Cardiac fibroblast (primary cell): ENCODE measurements around the gene MYLK4.

ENCODE experiments used
- DNase-seq, 2 donors: peaks; one replicate each; pipeline versions ENCODE4 v3.0.0 to v3.0.0-alpha.2; 2010; ENCODE audit warnings: low read depth in 2 of 2
- H3K4me3 ChIP-seq, 2 donors: replicated peaks in 1 of 2; 1 replicate in 1 of 2; 2 replicates in 1 of 2; pipeline ENCODE4 v1.5.1; 2011; ENCODE audit warnings: low read depth in 2 of 2, low read length in 2 of 2, mild to moderate bottlenecking in 2 of 2, moderate library complexity in 1 of 2
- TF ChIP-seq, protein P1 (sequence below): IDR thresholded peaks from one replicate; pipeline ENCODE4 v1.5.1; 2011; ENCODE audit warnings: low read depth, mild to moderate bottlenecking, low read length, inconsistent platforms

The MYLK4 gene

DNA sequence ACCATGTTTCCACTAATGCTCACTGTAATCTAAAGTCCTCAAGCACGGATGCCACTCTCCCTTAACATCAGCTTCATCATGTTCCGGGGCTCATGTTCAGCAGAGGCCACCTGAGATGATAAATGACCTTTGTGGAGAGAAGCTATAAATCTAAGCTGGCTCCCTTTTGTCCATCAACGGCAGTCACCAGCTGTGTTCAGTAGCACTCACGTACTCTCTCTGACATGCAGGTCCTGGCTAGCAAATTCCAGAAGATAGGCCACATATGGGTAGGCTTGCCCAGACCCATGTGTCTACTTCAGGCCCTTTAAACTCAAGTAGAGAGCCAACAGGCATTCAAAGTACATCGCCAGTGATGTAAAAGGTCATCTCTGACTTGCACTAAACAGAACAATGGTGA lies 38.6 kb downstream of the MYLK4 start:
- H3K4me3 ChIP-seq, result no peak overlapping the region
- TF ChIP-seq, protein P1, sequence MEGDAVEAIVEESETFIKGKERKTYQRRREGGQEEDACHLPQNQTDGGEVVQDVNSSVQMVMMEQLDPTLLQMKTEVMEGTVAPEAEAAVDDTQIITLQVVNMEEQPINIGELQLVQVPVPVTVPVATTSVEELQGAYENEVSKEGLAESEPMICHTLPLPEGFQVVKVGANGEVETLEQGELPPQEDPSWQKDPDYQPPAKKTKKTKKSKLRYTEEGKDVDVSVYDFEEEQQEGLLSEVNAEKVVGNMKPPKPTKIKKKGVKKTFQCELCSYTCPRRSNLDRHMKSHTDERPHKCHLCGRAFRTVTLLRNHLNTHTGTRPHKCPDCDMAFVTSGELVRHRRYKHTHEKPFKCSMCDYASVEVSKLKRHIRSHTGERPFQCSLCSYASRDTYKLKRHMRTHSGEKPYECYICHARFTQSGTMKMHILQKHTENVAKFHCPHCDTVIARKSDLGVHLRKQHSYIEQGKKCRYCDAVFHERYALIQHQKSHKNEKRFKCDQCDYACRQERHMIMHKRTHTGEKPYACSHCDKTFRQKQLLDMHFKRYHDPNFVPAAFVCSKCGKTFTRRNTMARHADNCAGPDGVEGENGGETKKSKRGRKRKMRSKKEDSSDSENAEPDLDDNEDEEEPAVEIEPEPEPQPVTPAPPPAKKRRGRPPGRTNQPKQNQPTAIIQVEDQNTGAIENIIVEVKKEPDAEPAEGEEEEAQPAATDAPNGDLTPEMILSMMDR, result no peak
- no peak for DNase-seq

DNA sequence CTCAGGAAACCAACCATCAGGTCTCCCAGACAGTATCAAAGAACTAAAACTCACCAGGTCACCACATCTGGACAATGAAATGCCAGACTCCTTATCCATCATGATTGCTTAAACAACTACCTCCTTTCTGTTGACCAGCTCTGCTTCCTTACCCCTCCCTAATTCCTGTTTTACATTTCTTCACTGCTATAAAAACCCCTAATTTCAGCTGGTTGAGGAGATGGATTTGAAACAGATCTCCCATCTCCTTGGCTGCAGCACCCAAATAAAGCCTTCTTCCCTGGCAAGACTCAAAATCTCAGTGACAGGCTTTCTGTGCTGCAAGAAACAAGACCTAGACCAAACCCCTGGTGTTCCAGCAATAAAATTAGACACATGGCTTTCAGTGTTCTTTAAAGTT lies 40.3 kb downstream of the MYLK4 start:
- H3K4me3 ChIP-seq, result no peak overlapping the region
- TF ChIP-seq, protein P1, result no peak
- DNase-seq, result peak in 1 of 2 donors; percentile 50

DNA sequence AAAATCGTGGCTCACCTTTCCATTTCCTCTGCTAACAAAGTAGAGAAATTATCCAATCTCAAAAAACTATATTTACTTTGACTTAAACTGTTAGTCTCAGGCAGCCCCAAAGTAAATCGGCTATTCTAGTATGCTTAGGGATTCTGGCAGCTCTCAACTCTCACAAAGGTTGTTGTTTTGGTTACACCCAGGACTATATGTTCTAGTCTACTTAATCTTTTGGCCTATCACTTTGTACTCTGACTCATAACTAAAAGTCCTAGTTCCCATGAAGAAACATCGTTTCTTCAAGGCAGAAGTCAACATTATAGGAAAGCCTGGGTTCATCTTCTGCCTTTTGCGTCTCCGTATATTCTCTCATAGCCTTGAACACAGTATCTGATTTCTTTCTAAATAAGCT lies 42.3 kb downstream of the MYLK4 start:
- H3K4me3 ChIP-seq, result no peak overlapping the region
- TF ChIP-seq, protein P1, result no peak
- DNase-seq, result peak; percentile 76 to 79

DNA sequence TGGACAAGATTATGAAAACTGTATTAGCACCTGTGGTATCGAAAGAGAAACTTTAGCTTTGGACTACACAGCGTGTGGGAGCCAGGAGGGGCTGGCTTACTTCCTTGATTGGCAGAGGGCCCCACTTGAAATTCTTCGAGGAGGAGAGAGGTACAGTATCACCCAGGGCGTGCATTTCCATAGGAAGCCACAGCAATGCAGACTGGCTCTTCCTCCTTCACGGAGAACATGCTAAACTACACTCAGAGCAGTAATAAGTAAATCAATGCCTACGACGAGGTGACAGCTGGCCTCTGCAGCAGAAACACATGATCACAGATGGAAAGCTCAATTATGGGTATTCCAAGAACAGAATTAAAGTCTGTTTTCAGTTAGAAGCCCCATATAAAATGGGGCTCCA lies 44.2 kb downstream of the MYLK4 start:
- DNase-seq, result no peak
- no peak overlapping the region for H3K4me3 ChIP-seq
- TF ChIP-seq, protein P1, result no peak

DNA sequence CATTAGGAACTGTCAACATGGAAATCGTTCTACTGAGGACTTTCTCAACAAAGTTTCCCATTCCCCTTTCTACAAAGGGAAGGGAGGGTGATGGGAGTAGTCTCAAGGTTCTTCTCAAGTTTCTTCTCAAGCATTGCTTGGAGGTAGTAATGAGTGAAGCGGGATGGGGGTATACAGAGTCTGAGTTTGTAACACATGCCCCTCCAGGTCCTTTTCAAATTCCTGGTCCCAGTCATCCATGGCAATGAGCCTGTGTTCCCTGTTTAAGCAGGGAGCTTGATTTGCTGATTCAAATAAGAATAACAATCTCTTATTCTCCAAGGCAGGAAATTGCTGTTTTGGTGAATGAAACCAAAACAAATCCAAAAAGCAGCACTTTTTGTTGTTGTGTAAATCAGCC lies 45.5 kb downstream of the MYLK4 start:
- TF ChIP-seq, protein P1, result no peak
- no peak for DNase-seq
- no peak overlapping the region for H3K4me3 ChIP-seq

DNA sequence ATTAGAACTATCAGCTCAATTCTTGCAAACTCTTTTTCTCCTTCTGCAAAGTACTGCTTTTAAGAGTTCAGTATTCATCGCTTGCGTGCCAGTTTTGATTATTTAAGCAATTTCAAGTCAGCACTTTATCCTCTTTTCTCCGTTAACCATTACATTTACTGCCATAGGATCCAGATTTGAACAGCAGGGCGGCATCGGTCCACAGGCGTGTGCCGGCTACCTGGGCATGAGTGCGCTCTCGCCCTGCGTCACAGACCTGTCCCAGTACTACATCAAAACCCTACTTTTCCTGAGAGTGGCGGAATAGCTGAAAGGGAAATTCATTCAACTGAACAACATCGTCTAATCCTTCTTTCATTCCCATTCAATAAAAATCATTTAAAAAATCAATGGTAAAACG lies 53.4 kb downstream of the MYLK4 start:
- TF ChIP-seq, protein P1, result no peak
- H3K4me3 ChIP-seq, result no peak overlapping the region
- no peak for DNase-seq

DNA sequence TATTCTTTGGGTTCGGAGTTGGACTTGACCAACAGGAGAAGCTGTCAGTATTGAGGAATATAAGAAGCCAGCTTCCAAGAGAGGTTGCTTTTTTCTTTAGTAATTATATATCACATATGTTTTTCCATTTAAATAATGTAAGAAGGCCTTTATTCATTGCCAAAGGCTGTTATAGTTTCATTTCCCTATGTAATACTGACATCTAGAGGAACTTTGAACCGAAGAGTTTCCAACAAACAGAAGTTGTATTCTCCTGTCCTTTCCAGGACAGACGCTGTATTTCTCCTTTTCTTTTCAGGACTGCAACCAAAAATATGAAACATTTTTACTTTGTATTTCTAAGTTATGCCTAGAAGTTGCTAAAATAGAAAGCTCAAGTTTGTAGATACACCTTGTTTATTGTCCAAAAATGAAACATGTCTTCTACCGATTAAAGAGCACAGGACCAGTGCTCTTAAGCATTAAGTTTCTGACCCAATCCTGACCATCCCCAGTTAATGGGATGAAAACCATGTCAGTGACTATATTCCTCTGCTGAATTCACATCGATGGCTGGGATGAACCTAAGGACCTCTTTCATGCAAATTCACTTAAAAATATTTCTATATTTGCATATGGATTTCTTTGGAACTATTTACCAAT lies 55.1 kb downstream of the MYLK4 start:
- no peak overlapping the region for H3K4me3 ChIP-seq
- TF ChIP-seq, protein P1, result peak; percentile 36
- peak; percentile 72 to 74 for DNase-seq
